Transverse colon (tissue), 4 donors: ENCODE results near the gene DPYSL5. TPM values are rescaled to one million over a fixed set of nuclear protein-coding genes. Genes with fewer than 3 reads are reported as not detected.

Experiments used
- DNase-seq: peaks from one replicate; pipeline ENCODE4 v3.0.0-alpha.2; 2019
- H3K27ac ChIP-seq, 4 donors: fragments of 200-600 bp; sonication (generic); 2 replicates each; pipeline ENCODE4 v1.5.1; 2016 to 2018; ENCODE audit warnings: inconsistent platforms in 4 of 4
- H3K27me3 ChIP-seq: fragments of 200-600 bp; sonication (generic); 2 replicates; pipeline ENCODE4 v1.5.1; 2017; ENCODE audit warnings: inconsistent platforms
- H3K36me3 ChIP-seq, 4 donors: fragments of 200-600 bp; sonication (generic); 2 replicates each; pipeline ENCODE4 v1.5.1; 2017 to 2019; ENCODE audit warnings: inconsistent platforms in 4 of 4
- H3K4me1 ChIP-seq, 4 donors: fragments of 200-600 bp; sonication (generic); 2 replicates each; pipeline ENCODE4 v1.5.1; 2017 to 2020; ENCODE audit warnings: inconsistent platforms in 4 of 4
- H3K4me3 ChIP-seq, 4 donors: fragments of 200-600 bp; sonication (generic); 1 replicate in 1 of 4; 2 replicates in 3 of 4; pipeline versions ENCODE4 v1.5.1 to v1.6.1; 2017 to 2019; ENCODE audit warnings: inconsistent platforms in 4 of 4
- H3K9me3 ChIP-seq, 2 donors: fragments of 200-600 bp; sonication (generic); 2 replicates each; pipeline ENCODE4 v1.5.1; 2017 to 2019; ENCODE audit warnings: inconsistent platforms in 2 of 2
- CTCF ChIP-seq, 5 experiments: fragments of 200-600 bp in 3 of 5; fragments of 450-650 bp in 2 of 5; sonication (generic) in 3 of 5; IDR thresholded peaks; 1 replicate in 2 of 5; 2 replicates in 3 of 5; pipeline ENCODE4 v1.5.1; 2016 to 2017; ENCODE audit warnings: antibody characterized with exemption in 5 of 5, inconsistent platforms in 3 of 5, mild to moderate bottlenecking in 2 of 5, moderate library complexity in 1 of 5
- EP300 ChIP-seq: sonication (generic); formaldehyde crosslinking; IDR thresholded peaks from one replicate; pipeline ENCODE4 v1.6.1; 2017; ENCODE audit warnings: antibody characterized with exemption, low read depth
- POLR2A ChIP-seq: fragments of 450-650 bp; IDR thresholded peaks from one replicate; pipeline ENCODE4 v1.6.1; 2016; ENCODE audit warnings: antibody characterized with exemption, mild to moderate bottlenecking, moderate library complexity
- POLR2AphosphoS5 ChIP-seq, 3 donors: sonication (generic); formaldehyde crosslinking; IDR thresholded peaks; one replicate each; pipeline ENCODE4 v1.6.1; 2016; ENCODE audit warnings: antibody characterized with exemption in 3 of 3
- WGBS, 2 donors: methylation state at CpG; one replicate each; pipeline ENCODE4 v1.1.5; 2018; ENCODE audit warnings: low coverage in 1 of 2; 5-methylcytosine and 5-hydroxymethylcytosine counted together
- in situ Hi-C, 4 donors: fragments of 200-750 bp; cut with MboI; loops; one replicate each; pipeline versions ENCODE4 v1.15.0 to v1.15.1; 2017; ENCODE audit warnings: low sequenced_read_pairs in 3 of 4, low pct_ligation_motif_present in 1 of 4, low pct_unique_long_range_greater_than_20kb in 1 of 4
- intact Hi-C: fragments of 100-400 bp; cut with DNase I; formaldehyde crosslinking; loops from one replicate; pipeline ENCODE4 v1.15.1; 2023; ENCODE audit warnings: low total_unique reads
- total RNA-seq, 4 donors: library from RNA; depleted of rRNA; stranded (reverse); fragments of >200 nt; gene quantifications; one replicate each; pipeline ENCODE4 v1.1.0, GENCODE V29; 2016

DPYSL5 gene
- total RNA-seq, 4 donors from 2014 or later = 0.32 TPM; not detected in 3

GRCh38 chr2:26915316-26915715 is 67.4 kb downstream of the DPYSL5 start:
- no peaks in the 10 kb centered on the region for H3K9me3 ChIP-seq
- no peaks in the 10 kb centered on the region for H3K4me1 ChIP-seq
- DNase-seq = no peak
- H3K36me3 ChIP-seq = no peaks in the 10 kb centered on the region
- no peak overlapping the region for H3K4me3 ChIP-seq
- no peak for TF ChIP-seq POLR2A
- TF ChIP-seq EP300 = no peak
- no peak for TF ChIP-seq CTCF (IDR thresholded peaks at IDR 0.05)
- no peak for TF ChIP-seq POLR2AphosphoS5 (IDR thresholded peaks at IDR 0.05)
- 87% methylated on average over 5 of the region's 5 CpGs; no CpG with 5 or more reads in 1 of the 2 donors for whole genome bisulfite sequencing, 2 donors
- H3K27me3 ChIP-seq = peaks cover 53% of the 10 kb centered on the region
- in situ Hi-C loops = no loop called here
- intact Hi-C loops = no loop called here
- no peak overlapping the region for H3K27ac ChIP-seq

DNA sequence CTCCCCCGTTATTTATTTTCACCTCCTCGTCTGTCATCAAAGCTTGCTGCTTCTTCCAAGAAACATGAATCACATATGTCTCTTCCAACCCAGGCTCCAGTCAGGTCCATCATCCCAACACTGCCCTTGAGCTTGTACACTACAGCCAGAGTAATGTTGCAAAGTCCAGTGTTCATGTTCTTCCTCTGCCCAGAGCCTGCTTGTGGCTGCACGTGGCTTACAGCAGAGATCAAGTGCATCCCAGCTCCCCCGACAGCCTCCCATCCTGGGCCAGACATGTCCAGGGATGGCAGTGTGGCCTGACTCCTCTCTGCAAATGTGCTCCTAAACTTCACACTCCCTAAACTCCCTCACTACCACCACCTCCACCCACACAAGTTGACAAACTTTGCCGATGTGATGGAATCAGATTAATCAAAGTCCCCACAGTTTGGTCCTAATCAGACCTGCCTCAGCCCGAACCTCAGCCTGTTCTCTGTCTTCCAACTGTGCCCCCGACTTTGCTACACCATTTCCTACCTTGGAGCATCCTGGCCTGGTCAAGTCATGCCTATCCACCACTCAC is 68.3 kb downstream of the DPYSL5 start:
- intact Hi-C loops = no loop called here
- H3K4me3 ChIP-seq = no peak overlapping the region
- no peaks in the 10 kb centered on the region for H3K9me3 ChIP-seq
- no peaks in the 10 kb centered on the region for H3K4me1 ChIP-seq
- in situ Hi-C loops = no loop called here
- 72 to 76% methylated on average over 5 to 7 of the region's 7 CpGs for WGBS, 2 donors
- peaks cover 52% of the 10 kb centered on the region for H3K27me3 ChIP-seq
- TF ChIP-seq POLR2AphosphoS5 (IDR thresholded peaks at IDR 0.05) (no peak), CTCF (IDR thresholded peaks at IDR 0.05) (no peak), POLR2A (no peak), EP300 (no peak)
- no peaks in the 10 kb centered on the region for H3K36me3 ChIP-seq
- DNase-seq = no peak
- no peak overlapping the region for H3K27ac ChIP-seq

DNA sequence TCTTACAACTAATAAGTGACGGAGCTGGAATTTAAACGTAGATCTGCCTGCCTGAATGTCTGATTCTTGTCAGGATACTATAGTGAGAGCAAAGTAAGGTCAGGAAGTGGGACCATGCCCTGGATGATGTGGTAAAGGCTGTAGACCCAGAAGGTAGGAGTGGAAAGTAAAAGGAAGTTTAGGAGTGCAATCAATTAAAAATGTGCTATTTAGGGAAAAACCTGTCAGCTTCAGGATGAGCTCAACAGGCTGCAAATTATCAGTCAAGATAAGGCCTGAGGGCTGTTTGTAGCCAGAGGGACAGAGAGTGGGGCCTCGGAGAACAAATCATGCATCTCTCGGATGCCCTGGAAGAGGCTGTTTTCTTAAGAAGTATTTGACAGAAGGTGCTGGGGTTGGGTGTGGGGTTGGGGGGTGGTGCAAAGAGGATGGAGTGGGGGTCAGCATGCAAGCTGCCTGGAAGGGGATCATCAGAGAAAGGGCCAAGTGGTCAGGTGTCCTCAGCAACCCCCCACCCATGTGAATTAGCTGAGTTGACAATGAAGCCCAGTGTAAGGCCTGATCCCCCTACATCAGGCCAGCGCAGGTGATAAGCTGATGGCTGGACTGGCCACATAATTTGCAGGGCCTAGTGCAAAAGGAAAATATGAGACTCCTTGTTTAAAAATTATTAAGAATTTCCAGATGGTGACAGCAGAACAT is 69.4 kb downstream of the DPYSL5 start:
- no peaks in the 10 kb centered on the region for H3K36me3 ChIP-seq
- WGBS, 2 donors = 78 to 80% methylated on average over 4 to 5 of the region's 5 CpGs
- DNase-seq = no peak
- TF ChIP-seq CTCF (IDR thresholded peaks at IDR 0.05) = no peak
- TF ChIP-seq POLR2A = no peak
- TF ChIP-seq POLR2AphosphoS5 (IDR thresholded peaks at IDR 0.05) = no peak
- no peak for TF ChIP-seq EP300
- no peaks in the 10 kb centered on the region for H3K4me1 ChIP-seq
- peaks cover 48% of the 10 kb centered on the region for H3K27me3 ChIP-seq
- H3K9me3 ChIP-seq = no peaks in the 10 kb centered on the region
- in situ Hi-C loops = no loop called here
- no peak overlapping the region for H3K27ac ChIP-seq
- intact Hi-C loops = no loop called here
- H3K4me3 ChIP-seq = no peak overlapping the region

- TF ChIP-seq CTCF (IDR thresholded peaks at IDR 0.05) (no peak), POLR2AphosphoS5 (IDR thresholded peaks at IDR 0.05) (no peak)
- Histone ChIP-seq H3K4me1 (no peaks in the 10 kb centered on the region), H3K27ac (no peak overlapping the region), H3K27me3 (peaks cover 22% of the 10 kb centered on the region), H3K4me3 (no peak overlapping the region), H3K9me3 (no peaks in the 10 kb centered on the region), H3K36me3 (no peaks in the 10 kb centered on the region)
- no peak for DNase-seq
- 60 to 88% methylated on average over 1 to 5 of the region's 5 CpGs for WGBS, 2 donors
- in situ Hi-C loops = loop anchor here in 1 of 4 donors (10.0 kb wide), 1 partner anchor 77 kb away; the partner anchor contains the start of gene DPYSL5
- intact Hi-C loops = no loop called here
These were observed 73.4 kb downstream of the DPYSL5 start for GRCh38 chr2:26921323-26921722.
